SK-N-SH (cell line): ENCODE measurements around the gene TSKS.

Experiments
- CHD2 ChIP-seq: fragments of 150-350 bp; IDR thresholded peaks from 2 replicates; pipeline ENCODE4 v1.6.1; 2018; ENCODE audit warnings: low read length; ENCODE audit not compliant: partially characterized antibody
- CTCF ChIP-seq: fragments of 200-600 bp; sonication (generic); IDR thresholded peaks from 2 replicates; pipeline ENCODE4 v1.6.1; 2017; ENCODE audit warnings: antibody characterized with exemption, mild to moderate bottlenecking, moderate library complexity
- EP300 ChIP-seq, 2 experiments: IDR thresholded peaks; 2 replicates each; pipeline versions ENCODE4 v1.4.0 to v1.6.1; 2012; ENCODE audit warnings: borderline replicate concordance in 1 of 2, low read depth in 1 of 2, low read length in 1 of 2
- FOXM1 ChIP-seq: IDR thresholded peaks from 2 replicates; pipeline ENCODE4 v1.4.0; 2012; ENCODE audit warnings: low read depth, mild to moderate bottlenecking
- GATA2 ChIP-seq: sonication (generic); formaldehyde crosslinking; IDR thresholded peaks from 2 replicates; pipeline ENCODE4 v1.5.0; 2020; ENCODE audit warnings: mild to moderate bottlenecking, missing genetic modification reagents
- JUND ChIP-seq: IDR thresholded peaks from 2 replicates; pipeline ENCODE4 v1.4.0; 2012
- MXI1 ChIP-seq: IDR thresholded peaks from 2 replicates; pipeline ENCODE4 v1.6.1; 2012; ENCODE audit warnings: mild to moderate bottlenecking, low read depth, low read length, improper control_type of control experiment
- POLR2AphosphoS5 ChIP-seq: IDR thresholded peaks from 2 replicates; pipeline ENCODE4 v1.6.1; 2012; ENCODE audit warnings: low read depth, low read length
- RAD21 ChIP-seq: IDR thresholded peaks from 2 replicates; pipeline ENCODE4 v1.6.1; 2012; ENCODE audit warnings: mild to moderate bottlenecking, low read length
- REST ChIP-seq: IDR thresholded peaks from 2 replicates; pipeline ENCODE4 v1.6.1; 2012; ENCODE audit warnings: mild to moderate bottlenecking, low read depth, low read length, moderate library complexity
- RFX5 ChIP-seq: IDR thresholded peaks from 2 replicates; pipeline ENCODE4 v1.6.1; 2012; ENCODE audit warnings: mild to moderate bottlenecking, improper control_type of control experiment, low read length
- TAF1 ChIP-seq: IDR thresholded peaks from 2 replicates; pipeline ENCODE4 v1.6.1; 2012; ENCODE audit warnings: low read depth, mild to moderate bottlenecking, low read length, moderate library complexity, borderline replicate concordance
- YY1 ChIP-seq: IDR thresholded peaks from 2 replicates; pipeline ENCODE4 v1.4.0; 2012; ENCODE audit warnings: low read depth, mild to moderate bottlenecking
- TF ChIP-seq, protein P1 (sequence below): IDR thresholded peaks from 2 replicates; pipeline ENCODE4 v1.4.0; 2012; ENCODE audit warnings: low read depth

- TF ChIP-seq MXI1 = no peak
- TF ChIP-seq CTCF = no peak
- TF ChIP-seq FOXM1 = no peak
- TF ChIP-seq EP300 (IDR thresholded peaks at IDR 0.05; ENCODE audit: borderline replicate concordance in 1 of 2, low read depth in 1 of 2, low read length in 1 of 2) = no peak
- TF ChIP-seq CHD2 = no peak
- no peak for TF ChIP-seq JUND
- TF ChIP-seq TAF1 = no peak
- no peak for TF ChIP-seq REST
- no peak for TF ChIP-seq POLR2AphosphoS5
- no peak for TF ChIP-seq RAD21
- TF ChIP-seq GATA2 (CRISPR knock-in tag) = no peak
- no peak for TF ChIP-seq YY1
- no peak for TF ChIP-seq RFX5
- TF ChIP-seq, protein P1, sequence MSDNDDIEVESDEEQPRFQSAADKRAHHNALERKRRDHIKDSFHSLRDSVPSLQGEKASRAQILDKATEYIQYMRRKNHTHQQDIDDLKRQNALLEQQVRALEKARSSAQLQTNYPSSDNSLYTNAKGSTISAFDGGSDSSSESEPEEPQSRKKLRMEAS = no peak
These were observed 49.8 kb downstream of the TSKS start for GRCh38 chr19:49713236-49713845.
